DMS153 treated with DMSO at 0.1 percent for 48 hours (cell line): ENCODE data around the gene TRIM72.

Experiments used
- DNase-seq: peaks from one replicate; lab custom pipeline; 2025; ENCODE audit not compliant: unreplicated experiment; lab: John Stamatoyannopoulos, UW

TRIM72 gene, protein sequence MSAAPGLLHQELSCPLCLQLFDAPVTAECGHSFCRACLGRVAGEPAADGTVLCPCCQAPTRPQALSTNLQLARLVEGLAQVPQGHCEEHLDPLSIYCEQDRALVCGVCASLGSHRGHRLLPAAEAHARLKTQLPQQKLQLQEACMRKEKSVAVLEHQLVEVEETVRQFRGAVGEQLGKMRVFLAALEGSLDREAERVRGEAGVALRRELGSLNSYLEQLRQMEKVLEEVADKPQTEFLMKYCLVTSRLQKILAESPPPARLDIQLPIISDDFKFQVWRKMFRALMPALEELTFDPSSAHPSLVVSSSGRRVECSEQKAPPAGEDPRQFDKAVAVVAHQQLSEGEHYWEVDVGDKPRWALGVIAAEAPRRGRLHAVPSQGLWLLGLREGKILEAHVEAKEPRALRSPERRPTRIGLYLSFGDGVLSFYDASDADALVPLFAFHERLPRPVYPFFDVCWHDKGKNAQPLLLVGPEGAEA

DNA sequence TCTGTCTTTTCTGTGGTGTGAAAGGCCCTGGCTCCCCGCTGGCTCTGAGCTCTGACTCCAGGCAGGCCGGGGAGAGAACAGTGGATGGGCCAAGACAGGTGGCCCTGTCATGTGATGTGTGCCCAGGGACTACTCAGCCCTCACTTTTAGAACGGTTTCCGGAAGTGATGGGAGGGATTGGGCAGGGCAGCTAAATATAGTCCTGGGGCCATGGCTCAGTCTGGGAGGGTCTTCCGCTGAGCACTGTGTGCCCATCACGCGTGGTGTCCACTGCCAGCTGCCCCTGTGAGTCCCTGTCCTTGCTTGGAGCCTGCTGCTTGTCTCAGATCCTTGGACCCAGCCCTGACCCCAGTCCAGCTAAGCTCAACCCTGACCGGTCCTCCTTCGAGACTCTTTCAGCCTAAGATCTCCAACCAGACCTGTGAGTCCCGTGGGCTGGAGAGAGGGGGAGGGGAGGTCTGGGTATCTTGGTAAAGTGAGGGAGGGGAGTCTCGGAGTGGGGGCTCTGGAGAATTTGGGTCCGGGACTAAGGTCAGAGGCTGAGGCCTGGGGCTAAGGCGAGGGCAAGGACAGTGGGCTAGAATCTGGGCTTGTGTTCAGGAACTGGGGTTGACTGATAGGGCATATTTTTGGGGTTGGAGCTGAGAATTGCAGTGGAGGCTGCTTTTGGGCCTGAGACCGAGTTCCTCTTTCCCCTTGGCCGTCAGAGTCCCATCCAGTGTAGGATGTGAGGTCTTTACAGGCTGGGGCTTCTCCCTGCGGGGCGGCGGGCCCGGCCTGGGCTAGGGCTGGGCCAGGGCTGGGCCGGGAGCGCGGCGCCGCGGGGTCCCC is at the start of gene TRIM72:
TSS of gene TRIM72 (plus strand) at position 243 of the 831 bp plus-strand sequence. CDS start 620 bp downstream, outside the sequence.
- no peak for DNase-seq

DNA sequence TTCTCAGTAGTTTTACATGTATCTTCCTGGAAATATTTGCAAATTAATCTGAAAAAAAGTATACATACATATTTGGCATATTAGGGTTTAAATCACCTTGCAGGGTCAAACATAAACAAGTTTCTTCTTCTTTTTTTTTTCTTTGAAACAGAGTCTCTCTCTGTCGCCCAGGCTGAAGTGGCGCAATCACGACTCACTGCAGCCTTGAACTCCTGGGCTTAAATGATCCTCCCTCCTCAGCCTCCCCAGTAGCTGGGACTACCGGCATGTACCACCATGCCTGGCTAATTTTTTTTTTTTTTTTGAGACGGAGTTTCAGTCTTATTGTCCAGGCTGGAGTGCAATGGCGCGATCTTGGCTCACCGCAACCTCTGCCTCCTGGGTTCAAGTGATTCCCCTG is 46.6 kb upstream of the TRIM72 start:
- DNase-seq: no peak

DNA sequence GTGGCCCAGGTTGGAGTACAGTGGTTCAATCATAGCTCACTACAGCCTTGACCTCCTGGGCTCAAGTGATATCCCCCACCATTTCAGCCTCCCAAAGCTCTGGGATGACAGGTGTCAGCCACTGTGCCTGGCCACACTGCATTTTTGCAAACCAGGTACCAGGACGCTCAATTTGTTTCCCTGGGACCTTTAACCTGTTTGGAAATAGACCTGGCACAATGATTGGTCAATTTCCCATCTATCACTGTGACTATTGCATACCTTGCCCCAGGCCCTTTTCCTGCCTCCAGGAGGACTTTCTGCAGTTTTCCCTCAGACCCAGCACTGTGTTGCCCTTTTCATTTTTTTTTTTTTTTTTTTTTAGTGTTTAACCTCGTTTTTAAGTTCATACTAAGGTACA is 45.1 kb upstream of the TRIM72 start:
- DNase-seq: no peak

DNA sequence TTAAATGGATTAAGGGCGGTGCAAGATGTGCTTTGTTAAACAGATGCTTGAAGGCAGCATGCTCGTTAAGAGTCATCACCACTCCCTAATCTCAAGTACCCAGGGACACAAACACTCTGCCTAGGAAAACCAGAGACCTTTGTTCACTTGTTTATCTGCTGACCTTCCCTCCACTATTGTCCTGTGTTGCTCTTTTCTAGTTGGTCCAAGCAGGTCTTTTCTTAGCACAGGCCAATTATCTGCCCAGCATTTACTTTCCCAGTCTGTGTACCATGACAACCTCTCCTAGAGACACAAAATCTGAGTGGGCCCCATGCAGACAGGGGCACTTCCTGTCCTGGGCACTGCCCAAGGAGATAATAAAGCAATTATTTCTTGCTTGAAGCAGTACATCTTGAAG is 43.9 kb upstream of the TRIM72 start:
- DNase-seq: peak; percentile 9

DNA sequence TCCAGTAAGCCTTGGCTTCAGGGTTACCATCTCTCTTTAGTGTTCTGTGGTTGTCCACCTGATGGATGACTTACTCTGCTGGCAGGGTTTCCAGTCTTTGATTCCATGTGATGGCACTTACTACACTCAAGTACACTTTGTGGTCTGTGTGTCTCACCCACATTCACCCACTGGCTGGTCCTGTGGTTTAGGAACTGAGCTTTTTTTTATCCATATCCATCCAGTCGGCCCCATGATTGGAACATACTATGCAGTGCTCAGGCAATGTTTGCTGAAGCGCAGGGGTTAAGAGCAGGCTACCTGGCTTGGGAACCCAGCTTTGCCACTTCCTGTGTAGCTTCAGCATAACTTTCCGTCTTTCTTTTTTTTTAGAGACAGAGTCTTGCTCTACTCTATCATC is 36.8 kb upstream of the TRIM72 start:
- DNase-seq: no peak

DNA sequence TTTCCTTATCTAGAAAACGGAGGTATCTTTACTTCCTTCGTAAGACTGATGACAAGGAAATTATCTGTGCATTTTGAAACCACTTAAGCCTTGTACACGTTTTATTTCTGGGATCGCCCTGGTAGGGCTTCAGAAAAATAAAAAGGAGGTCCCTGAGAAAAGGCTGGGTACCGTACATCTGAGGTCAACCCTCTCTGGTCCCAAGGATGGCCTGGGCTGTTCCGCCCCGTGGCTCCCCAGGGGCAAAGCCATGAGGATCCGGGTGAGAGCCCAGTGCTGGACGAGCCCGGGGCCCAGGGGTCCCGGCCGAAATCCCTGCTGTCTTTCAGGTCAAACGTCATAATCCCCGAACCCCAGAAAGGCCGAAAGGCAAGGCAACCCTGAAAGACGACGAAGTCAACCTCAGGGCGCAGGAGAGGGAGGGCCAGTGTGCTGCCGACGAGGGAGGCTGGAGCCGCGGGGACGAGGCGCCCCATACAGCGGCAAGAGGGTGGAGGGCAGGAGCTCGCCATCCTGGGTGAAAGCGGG is 34.6 kb upstream of the TRIM72 start:
- DNase-seq: no peak

DNA sequence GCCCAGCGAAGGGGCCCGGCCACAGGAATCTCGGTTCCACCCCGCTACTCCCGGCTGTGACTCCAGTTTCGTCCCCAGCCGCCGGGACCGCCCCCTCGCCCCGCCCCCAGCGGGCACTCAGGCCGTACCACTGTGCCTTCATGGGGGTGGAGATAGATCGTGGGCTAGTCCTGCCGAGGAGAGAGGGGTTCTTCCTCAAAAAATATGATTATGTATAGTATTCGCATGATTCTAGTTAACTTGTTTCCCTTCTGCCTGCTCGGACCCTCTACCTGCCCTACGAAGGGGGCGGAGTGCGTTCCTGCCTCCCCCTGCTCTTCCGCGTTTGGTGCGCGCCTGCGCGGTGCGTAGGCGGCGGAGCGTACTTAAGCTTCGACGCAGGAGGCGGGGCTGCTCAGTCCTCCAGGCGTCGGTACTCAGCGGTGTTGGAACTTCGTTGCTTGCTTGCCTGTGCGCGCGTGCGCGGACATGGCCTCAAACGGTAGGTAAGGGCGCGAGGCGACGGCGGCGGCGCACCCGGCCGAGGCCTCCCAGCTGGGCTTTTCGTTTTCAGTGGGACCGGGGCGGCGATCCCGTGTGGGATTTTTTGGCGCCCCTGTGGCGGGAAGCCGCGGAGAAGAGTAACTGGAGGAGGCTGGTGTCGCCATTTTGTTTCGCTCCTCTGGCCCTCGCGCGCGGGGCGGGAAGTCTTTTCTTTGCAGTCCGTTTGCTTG is 34.0 kb upstream of the TRIM72 start, which contains the start of gene FUS:
TSS of gene FUS (plus strand) at position 393 of the 713 bp plus-strand sequence. CDS start at position 469, 76 bp downstream.
- DNase-seq: peak; percentile 84

DNA sequence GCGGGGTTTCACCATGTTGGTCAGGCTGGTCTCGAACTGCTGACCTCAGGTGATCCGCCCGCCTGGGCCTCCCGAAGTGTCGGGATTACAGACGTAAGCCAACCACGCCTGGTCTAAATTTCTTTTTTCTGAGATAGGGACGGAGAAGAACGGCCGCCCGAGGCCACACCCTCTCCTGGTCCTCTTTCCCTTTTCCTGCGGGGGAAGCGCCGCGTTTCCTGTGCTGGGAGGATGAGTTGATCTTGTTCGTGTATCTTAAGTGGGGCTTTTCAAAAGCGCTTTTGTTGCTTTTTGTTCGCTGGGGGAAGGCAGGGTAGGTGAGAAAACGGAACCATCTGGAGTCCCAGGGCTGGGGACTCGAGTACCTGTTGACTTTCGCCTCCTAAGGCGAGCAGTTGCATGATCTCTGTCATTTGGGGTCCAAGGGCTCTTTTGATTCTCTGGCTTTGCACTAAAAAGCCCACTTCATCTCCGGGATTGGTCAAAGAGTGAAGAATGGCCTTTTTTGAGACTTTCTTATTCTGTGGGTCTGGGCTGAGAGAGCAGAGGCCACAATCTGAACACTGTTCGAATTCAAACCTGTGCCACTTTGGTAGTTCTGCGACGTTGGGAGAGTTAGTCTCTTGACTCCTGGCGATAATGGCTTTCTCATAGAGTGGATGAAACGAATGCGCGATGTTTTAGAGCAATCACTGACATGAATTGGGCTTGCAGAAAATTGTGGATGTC is 32.7 kb upstream of the TRIM72 start:
- DNase-seq: no peak

DNA sequence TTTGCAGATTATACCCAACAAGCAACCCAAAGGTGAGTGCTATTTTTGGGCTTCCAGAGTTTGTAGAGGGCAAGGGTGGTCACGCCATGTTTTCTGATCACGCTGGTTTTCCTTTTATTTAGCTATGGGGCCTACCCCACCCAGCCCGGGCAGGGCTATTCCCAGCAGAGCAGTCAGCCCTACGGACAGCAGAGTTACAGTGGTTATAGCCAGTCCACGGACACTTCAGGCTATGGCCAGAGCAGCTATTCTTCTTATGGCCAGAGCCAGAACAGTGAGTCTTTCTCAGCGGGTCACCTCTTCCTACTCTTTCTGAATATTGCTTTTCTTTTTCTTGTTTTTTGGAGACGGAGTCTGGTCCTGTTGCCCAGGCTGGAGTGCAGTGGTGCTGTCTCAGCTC is 31.5 kb upstream of the TRIM72 start:
- no peak for DNase-seq

DNA sequence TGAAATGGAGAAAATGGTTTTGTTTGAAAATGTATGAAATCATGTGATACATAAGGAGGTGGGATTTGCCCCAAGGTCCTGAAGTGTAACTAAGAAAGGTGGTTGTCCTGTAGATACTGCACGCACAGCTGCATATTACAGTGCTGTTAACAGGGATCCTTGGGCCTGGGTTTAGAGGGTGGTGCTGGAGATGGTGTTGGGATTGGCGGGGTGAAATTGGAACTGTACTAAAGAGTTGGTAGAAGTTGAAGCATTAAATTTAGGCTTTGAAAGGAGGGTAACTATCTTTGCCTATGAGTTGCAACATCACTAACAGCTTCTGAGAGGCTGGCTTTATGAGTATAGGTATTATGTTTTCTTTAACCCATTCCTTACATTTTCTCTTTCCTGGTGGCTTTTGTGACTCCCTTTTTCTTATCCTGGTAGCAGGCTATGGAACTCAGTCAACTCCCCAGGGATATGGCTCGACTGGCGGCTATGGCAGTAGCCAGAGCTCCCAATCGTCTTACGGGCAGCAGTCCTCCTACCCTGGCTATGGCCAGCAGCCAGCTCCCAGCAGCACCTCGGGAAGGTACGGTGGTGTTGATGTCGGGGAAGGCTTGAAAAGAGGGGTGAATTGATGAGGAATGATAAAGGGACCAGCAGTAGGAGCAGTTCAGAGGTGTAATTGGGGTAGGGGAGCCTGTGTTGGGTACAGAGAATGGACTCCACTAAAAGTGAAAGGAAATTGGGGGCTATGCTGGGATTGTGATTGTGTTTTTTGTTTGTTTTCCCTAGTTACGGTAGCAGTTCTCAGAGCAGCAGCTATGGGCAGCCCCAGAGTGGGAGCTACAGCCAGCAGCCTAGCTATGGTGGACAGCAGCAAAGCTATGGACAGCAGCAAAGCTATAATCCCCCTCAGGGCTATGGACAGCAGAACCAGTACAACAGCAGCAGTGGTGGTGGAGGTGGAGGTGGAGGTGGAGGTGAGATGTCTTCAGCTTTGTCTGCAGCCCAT is 30.2 kb upstream of the TRIM72 start:
- no peak for DNase-seq

DNA sequence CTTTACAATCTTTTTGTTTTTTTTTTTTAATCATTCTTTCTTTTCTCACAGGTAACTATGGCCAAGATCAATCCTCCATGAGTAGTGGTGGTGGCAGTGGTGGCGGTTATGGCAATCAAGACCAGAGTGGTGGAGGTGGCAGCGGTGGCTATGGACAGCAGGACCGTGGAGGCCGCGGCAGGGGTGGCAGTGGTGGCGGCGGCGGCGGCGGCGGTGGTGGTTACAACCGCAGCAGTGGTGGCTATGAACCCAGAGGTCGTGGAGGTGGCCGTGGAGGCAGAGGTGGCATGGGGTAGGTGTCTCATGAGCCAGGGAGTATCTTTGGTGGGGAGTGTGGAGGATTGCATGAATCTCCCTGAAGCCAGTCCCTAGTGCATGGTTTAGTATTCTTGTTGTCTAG is 29.0 kb upstream of the TRIM72 start:
- no peak for DNase-seq

DNA sequence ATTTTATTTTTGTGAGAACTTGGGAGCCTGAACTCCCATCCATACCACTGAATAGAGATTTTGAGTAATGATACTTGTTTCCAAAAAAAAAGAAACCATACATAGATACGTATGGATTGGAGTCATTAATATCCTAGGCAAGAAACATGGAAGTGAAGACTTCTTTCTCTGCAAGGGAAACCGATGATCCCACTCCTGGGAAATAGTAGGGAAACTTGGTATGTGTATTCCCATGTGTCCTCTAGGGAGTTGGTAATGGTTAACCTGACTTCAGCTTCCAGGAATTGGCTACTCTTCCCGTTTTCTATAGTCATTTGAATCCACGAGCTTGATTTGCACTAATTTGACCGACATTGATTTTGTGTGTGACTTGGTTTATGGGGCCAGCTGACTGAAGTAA is 28.6 kb upstream of the TRIM72 start:
- no peak for DNase-seq

DNA sequence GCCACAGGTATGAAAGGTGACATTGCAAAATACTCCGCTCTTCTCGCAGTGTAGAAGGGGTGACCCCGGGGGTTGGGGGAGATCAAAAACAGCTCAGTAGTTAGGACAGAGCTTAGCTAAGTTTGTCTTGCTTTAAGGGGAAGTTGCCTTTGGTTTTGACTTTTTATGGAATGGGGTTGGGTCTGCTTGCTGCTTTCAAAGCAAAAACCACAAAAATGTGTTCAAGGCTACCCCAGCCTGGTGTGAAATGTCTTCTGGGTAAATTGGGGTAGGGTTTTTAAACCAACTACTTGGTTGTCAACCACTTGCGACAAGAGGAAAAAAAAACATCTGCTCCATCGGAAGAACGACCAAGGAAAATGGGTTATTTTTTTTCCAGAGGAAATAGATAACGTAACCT is 27.7 kb upstream of the TRIM72 start:
- DNase-seq: no peak

DNA sequence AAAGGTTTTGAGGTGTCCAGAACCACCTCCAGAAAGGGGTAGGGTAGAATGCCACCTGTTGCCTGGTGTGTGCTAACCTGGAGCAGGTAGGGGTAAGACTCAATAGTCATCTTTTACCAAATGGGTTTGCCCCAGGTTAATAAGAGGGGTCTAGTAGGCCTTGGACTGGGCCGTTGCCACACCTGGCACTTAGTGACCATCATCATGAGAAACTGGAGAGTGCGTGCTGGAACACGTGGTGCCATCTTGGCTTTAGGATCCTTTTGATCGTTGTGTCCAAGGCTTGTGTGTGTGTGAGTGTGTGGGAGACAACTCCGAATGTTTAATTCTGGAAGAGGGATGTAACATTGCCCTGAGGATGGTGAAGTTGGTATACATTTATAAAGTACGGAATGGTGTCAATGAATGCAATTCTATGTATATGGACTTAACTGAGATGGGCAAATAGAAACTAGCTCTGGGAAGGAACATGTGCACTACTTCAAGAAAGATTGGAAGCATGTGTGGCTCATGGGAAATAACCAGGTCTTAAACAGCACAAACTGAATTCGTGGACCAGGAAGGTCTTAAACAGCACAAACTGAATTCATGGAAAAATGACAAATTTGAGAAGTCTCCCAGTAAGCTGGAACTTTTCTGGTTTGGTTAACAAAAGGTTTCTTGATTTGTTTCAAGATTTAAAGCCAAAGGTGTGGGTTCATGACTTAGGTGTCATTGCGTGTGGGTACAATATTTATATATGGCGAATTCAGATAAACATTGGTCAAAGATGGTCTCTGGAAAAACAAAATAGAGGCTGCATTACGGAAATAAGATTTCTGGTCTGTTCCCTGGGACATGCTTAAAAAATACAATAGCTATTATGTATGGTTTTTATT is 26.8 kb upstream of the TRIM72 start:
- DNase-seq: no peak

DNA sequence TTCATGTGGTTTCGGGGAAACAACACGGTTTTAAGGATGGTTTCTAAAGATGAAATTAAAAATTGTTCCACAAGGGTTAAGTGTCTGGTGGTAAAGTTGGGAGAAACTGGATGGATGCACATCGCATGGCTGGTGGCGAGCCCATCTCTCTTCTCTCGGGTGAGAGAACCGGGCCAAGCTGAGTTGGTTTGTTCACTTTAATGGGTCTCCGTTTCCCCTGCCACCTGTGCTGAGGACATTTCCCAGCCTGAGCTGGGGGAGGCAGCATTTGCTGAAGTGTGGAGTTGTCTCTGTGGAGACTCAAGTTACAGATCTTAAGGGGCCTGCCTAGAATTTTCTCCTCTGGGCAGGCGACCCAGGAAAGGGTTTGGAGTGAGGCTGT is 26.1 kb upstream of the TRIM72 start:
- no peak for DNase-seq

DNA sequence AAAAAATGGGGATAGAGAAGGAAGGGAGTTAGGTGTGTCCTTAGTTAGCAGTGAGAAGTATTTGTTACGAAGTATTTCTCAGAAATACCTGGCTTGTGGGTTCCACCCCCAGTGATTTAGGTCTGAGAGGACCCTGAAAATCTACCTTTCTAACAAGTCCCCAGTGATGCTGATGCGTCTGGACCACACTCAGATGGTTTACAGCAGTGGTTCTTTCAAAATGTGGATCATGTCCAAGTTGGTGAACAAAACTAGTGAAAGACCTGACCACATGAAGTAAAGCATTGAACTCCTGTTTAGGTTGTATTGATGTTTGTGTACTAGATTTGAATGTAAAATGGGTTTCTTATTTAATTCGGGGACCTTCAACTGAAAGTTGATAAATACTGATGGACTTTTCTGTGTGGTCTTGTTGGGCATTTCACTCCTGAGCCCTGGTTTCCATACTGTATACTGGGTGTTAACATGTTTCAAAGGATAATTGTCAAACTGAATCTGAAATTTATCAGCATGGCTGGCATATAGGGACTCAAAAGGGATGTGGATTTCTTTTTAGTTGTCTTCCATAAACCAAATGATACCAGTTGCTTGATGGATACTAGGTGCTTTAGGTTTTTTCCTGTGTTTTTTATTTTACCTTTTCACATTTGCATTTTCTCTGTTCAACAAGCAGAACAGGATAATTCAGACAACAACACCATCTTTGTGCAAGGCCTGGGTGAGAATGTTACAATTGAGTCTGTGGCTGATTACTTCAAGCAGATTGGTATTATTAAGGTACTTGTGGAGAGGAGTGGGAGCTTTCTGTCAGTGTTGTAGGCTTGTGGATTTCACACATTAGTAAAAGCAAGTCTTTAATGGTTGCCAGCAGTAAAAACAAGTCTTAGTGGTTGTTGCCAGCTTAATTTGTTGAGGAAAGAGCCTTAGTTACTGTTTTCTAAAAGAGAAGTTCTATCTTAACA is 25.2 kb upstream of the TRIM72 start:
- no peak for DNase-seq

DNA sequence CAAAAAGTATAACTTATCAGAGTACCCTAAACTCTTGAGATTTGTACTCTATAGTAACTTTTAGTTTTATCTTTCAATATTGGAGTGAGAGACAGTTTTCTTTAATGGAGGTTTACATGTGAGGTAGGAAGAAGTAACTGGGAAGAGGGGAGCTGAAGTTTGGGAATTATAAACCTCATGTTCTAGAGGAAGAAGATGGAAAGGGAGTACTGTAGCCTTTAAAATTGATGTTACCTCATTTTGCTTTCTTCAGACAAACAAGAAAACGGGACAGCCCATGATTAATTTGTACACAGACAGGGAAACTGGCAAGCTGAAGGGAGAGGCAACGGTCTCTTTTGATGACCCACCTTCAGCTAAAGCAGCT is 24.5 kb upstream of the TRIM72 start:
- no peak for DNase-seq
